H1 (cell line): Measurements from ENCODE around the gene AP1M1. TPM values are rescaled to one million over a fixed set of nuclear protein-coding genes. Genes with fewer than 3 reads are reported as not detected.

Experiments used
- CTCF ChIA-PET: fragments of 300-600 bp; sonication (Branson Sonifier 250); formaldehyde crosslinking; loops from one replicate; lab custom pipeline; 2021; ENCODE audit not compliant: partially characterized antibody; lab: Charles Lee
- POLR2A ChIA-PET: fragments of 300-600 bp; sonication (Branson Sonifier 250); formaldehyde crosslinking; loops from one replicate; lab custom pipeline; 2021; ENCODE audit warnings: inconsistent platforms; ENCODE audit not compliant: partially characterized antibody; lab: Charles Lee
- DNase-seq, 2 experiments: peaks; one replicate each; pipeline versions ENCODE4 v3.0.0 to v3.0.0-alpha.2; 2010 to 2022; ENCODE audit warnings: low spot score in 2 of 2, low read depth in 1 of 2, mixed read lengths in 1 of 2
- FAIRE-seq: peaks from 2 replicates; lab custom pipeline; 2011; peaks lifted over from hg19 to GRCh38; lab: Jason Lieb, UNC
- H2AFZ ChIP-seq: 2 replicates; pipeline ENCODE4 v1.8.1; 2012; ENCODE audit warnings: low read length, inconsistent platforms
- H2AK5ac ChIP-seq: 2 replicates; pipeline ENCODE4 v1.6.1; 2013; ENCODE audit warnings: low read depth, low read length
- H2BK120ac ChIP-seq: replicated peaks from 2 replicates; pipeline ENCODE3; 2013; ENCODE audit warnings: low read depth, low read length, inconsistent platforms
- H2BK12ac ChIP-seq: 2 replicates; pipeline ENCODE4 v1.6.1; 2013; ENCODE audit warnings: low read depth, low read length
- H2BK15ac ChIP-seq: 2 replicates; pipeline ENCODE4 v1.6.1; 2013; ENCODE audit warnings: low read length
- H2BK20ac ChIP-seq: 2 replicates; pipeline ENCODE4 v1.6.1; 2013; ENCODE audit warnings: low read length
- H2BK5ac ChIP-seq: 2 replicates; pipeline ENCODE4 v1.6.1; 2013; ENCODE audit warnings: low read depth, low read length
- H3K14ac ChIP-seq: 2 replicates; pipeline ENCODE4 v1.6.1; 2013; ENCODE audit warnings: inconsistent platforms; ENCODE audit not compliant: insufficient read length
- H3K18ac ChIP-seq: 2 replicates; pipeline ENCODE4 v1.6.1; 2013; ENCODE audit warnings: low read length; ENCODE audit errors: extremely low read depth
- H3K23ac ChIP-seq: 2 replicates; pipeline ENCODE4 v1.6.1; 2013; ENCODE audit warnings: inconsistent platforms; ENCODE audit not compliant: insufficient read length
- H3K23me2 ChIP-seq: 2 replicates; pipeline ENCODE4 v1.6.1; 2013; ENCODE audit warnings: low read depth, low read length
- H3K27ac ChIP-seq: 2 replicates; pipeline ENCODE4 v1.6.1; 2011; ENCODE audit warnings: low read depth, low read length, inconsistent platforms
- H3K27me3 ChIP-seq, 4 experiments: replicated peaks in 1 of 4; 1 replicate in 1 of 4; 2 replicates in 3 of 4; pipeline versions ENCODE4 v1.6.1 to v1.8.1; 2011 to 2013; ENCODE audit warnings: low read length in 3 of 4, mild to moderate bottlenecking in 3 of 4, inconsistent platforms in 2 of 4, mixed read lengths in 2 of 4, moderate library complexity in 1 of 4; ENCODE audit not compliant: control insufficient read depth in 3 of 4, insufficient read depth in 3 of 4; ENCODE audit errors: extremely low read depth in 1 of 4
- H3K36me3 ChIP-seq, 4 experiments: 2 replicates each; pipeline versions ENCODE4 v1.6.1 to v1.8.1; 2011 to 2013; ENCODE audit warnings: mild to moderate bottlenecking in 4 of 4, low read length in 3 of 4, moderate library complexity in 2 of 4, control low read depth in 1 of 4, inconsistent platforms in 1 of 4; ENCODE audit not compliant: insufficient read depth in 4 of 4, control insufficient read depth in 2 of 4
- H3K4ac ChIP-seq: replicated peaks from 2 replicates; pipeline ENCODE3; 2013; ENCODE audit warnings: low read length, low read depth, mixed read lengths, inconsistent platforms; ENCODE audit not compliant: insufficient read length
- H3K4me1 ChIP-seq, 4 experiments: replicated peaks in 1 of 4; 1 replicate in 1 of 4; 2 replicates in 3 of 4; pipeline versions ENCODE4 v1.6.1 to v1.8.1; 2011 to 2013; ENCODE audit warnings: low read length in 3 of 4, inconsistent platforms in 2 of 4, mixed read lengths in 1 of 4; ENCODE audit not compliant: insufficient read depth in 4 of 4, control insufficient read depth in 3 of 4
- H3K4me2 ChIP-seq, 2 experiments: 2 replicates each; pipeline versions ENCODE4 v1.6.1 to v1.8.1; 2011 to 2013; ENCODE audit warnings: low read depth in 2 of 2, low read length in 2 of 2, control low read depth in 1 of 2, inconsistent platforms in 1 of 2, mild to moderate bottlenecking in 1 of 2; ENCODE audit not compliant: insufficient read depth in 1 of 2
- H3K4me3 ChIP-seq, 4 experiments: fragments of 200-600, 300-600 bp in 1 of 4; sonication (generic), shearing (Covaris generic), sonication (Bioruptor Twin) in 1 of 4; 2 replicates each; pipeline versions ENCODE4 v1.5.1 to v1.8.1; 2011 to 2016; ENCODE audit warnings: low read length in 4 of 4, low read depth in 3 of 4, control low read depth in 2 of 4, inconsistent platforms in 2 of 4, mild to moderate bottlenecking in 2 of 4, mixed read lengths in 1 of 4, moderate library complexity in 1 of 4; ENCODE audit not compliant: insufficient read depth in 2 of 4; ENCODE audit errors: extremely low read depth in 1 of 4
- H3K56ac ChIP-seq: replicated peaks from 2 replicates; pipeline ENCODE3; 2013; ENCODE audit warnings: low read depth, mild to moderate bottlenecking, mixed read lengths, low read length, inconsistent platforms; ENCODE audit not compliant: insufficient read length
- H3K79me1 ChIP-seq: 2 replicates; pipeline ENCODE4 v1.6.1; 2013; ENCODE audit warnings: low read depth, low read length, control low read depth
- H3K79me2 ChIP-seq, 2 experiments: 2 replicates each; pipeline versions ENCODE4 v1.6.1 to v1.8.1; 2012 to 2013; ENCODE audit warnings: low read length in 2 of 2, mild to moderate bottlenecking in 2 of 2, inconsistent platforms in 1 of 2; ENCODE audit not compliant: insufficient read depth in 2 of 2, control insufficient read depth in 1 of 2
- H3K9ac ChIP-seq, 4 experiments: replicated peaks in 1 of 4; 1 replicate in 1 of 4; 2 replicates in 3 of 4; pipeline versions ENCODE4 v1.6.1 to v1.8.1; 2011 to 2013; ENCODE audit warnings: low read depth in 3 of 4, low read length in 3 of 4, control low read depth in 2 of 4, mild to moderate bottlenecking in 2 of 4, moderate library complexity in 2 of 4, inconsistent platforms in 1 of 4; ENCODE audit errors: extremely low read depth in 1 of 4
- H3K9me3 ChIP-seq, 2 experiments: 2 replicates each; pipeline versions ENCODE4 v1.6.1 to v1.8.1; 2012 to 2013; ENCODE audit warnings: mild to moderate bottlenecking in 2 of 2, moderate library complexity in 2 of 2, control low read depth in 1 of 2, inconsistent platforms in 1 of 2, low read depth in 1 of 2, low read length in 1 of 2, mixed read lengths in 1 of 2; ENCODE audit not compliant: insufficient read depth in 2 of 2
- H4K20me1 ChIP-seq, 2 experiments: replicated peaks in 1 of 2; 2 replicates each; pipeline versions ENCODE3 to v1.8.1; 2011 to 2013; ENCODE audit warnings: inconsistent platforms in 2 of 2, low read length in 2 of 2, mild to moderate bottlenecking in 1 of 2; ENCODE audit not compliant: insufficient read depth in 2 of 2, control insufficient read depth in 1 of 2
- H4K5ac ChIP-seq: 2 replicates; pipeline ENCODE4 v1.6.1; 2013; ENCODE audit warnings: low read length, low read depth, mixed read lengths, inconsistent platforms; ENCODE audit not compliant: insufficient read length
- H4K8ac ChIP-seq: 2 replicates; pipeline ENCODE4 v1.8.0; 2013; ENCODE audit warnings: mild to moderate bottlenecking, moderate library complexity, low read length, inconsistent platforms; ENCODE audit not compliant: insufficient read depth; ENCODE audit errors: extremely low read depth
- H4K91ac ChIP-seq: replicated peaks from 2 replicates; pipeline ENCODE3; 2013; ENCODE audit warnings: low read length, mixed read lengths, inconsistent platforms; ENCODE audit not compliant: insufficient read length
- KDM1A ChIP-seq: fragments of 200-600, 300-600 bp; sonication (generic); IDR thresholded peaks from 2 replicates; pipeline ENCODE4 v1.7.1; 2016; ENCODE audit warnings: mild to moderate bottlenecking, low read length, borderline replicate concordance
- RNF2 ChIP-seq: fragments of 200-900, 300-1000 bp; sonication (generic); IDR thresholded peaks from 2 replicates; pipeline ENCODE4 v1.7.1; 2016; ENCODE audit warnings: borderline replicate concordance, low read depth, mild to moderate bottlenecking, antibody characterized with exemption, low read length; ENCODE audit not compliant: poor library complexity, severe bottlenecking; ENCODE audit errors: missing control alignments
- TCF12 ChIP-seq: IDR thresholded peaks from 2 replicates; pipeline ENCODE4 v1.6.1; 2011; ENCODE audit warnings: low read depth, mild to moderate bottlenecking, low read length
- WGBS, 2 experiments: shearing (Covaris generic) in 1 of 2; methylation state at CpG; one replicate each; pipeline versions ENCODE4 v1.1.6 to v1.1.7; 2013 to 2015; ENCODE audit warnings: low lambda C conversion rate in 2 of 2, mixed read lengths in 2 of 2, inconsistent platforms in 1 of 2, low coverage in 1 of 2, missing lambda C conversion rate in 1 of 2; ENCODE audit not compliant: insufficient replicate concordance in 2 of 2, insufficient coverage in 1 of 2, insufficient read length in 1 of 2; ENCODE audit errors: extremely low coverage in 1 of 2, missing lambda C conversion rate in 1 of 2; 5-methylcytosine and 5-hydroxymethylcytosine counted together
- polyA plus RNA-seq, 7 experiments: library from polyadenylated mRNA; depleted of rRNA in 3 of 7; stranded (reverse) in 5 of 7; unstranded in 2 of 7; fragments of >200 nt in 5 of 7; fragments of 200-250 nt in 2 of 7; gene quantifications; 1 replicate in 5 of 7; 2 replicates in 1 of 7; 4 replicates in 1 of 7; pipeline versions ENCODE4 v1.2.1 to v1.2.3, GENCODE V29; 2011 to 2013; ENCODE audit warnings: missing spikeins in 2 of 7, mixed read lengths in 2 of 7
- total RNA-seq: library from RNA; stranded (reverse); fragmentation: NEBNext Ultra II Directional; extraction: Animal tissue kit (Norgen Biotek cat#: 25700); gene quantifications from 2 replicates; pipeline ENCODE4 v1.2.1, GENCODE V29; 2021
- TF ChIP-seq, protein P1 (sequence below): IDR thresholded peaks from 2 replicates; pipeline ENCODE4 v1.6.1; 2012; ENCODE audit warnings: low read length, inconsistent platforms
- TF ChIP-seq, protein P2 (sequence below), 3 experiments: IDR thresholded peaks; 1 replicate in 2 of 3; 2 replicates in 1 of 3; pipeline versions ENCODE4 v1.5.1 to v1.6.1; 2011; ENCODE audit warnings: low read length in 3 of 3, mild to moderate bottlenecking in 3 of 3, inconsistent platforms in 2 of 3, low read depth in 1 of 3, moderate library complexity in 1 of 3; ENCODE audit not compliant: insufficient read depth in 1 of 3; ENCODE audit errors: control extremely low read depth in 1 of 3

The AP1M1 gene
- total and polyA plus RNA-seq, 2 of the 8 experiments (the other 6 are each of a cell fraction or from before 2014, with no cell fraction given) = 30.9 to 37.5 TPM

- FAIRE-seq (no peak), DNase-seq (no peak)
- Histone ChIP-seq H3K4me1 (no peaks in the 10 kb centered on the region; a peak in 1 of 7 replicates), H4K5ac (no peak overlapping the region), H3K4ac (no peak overlapping the region), H3K23me2 (no peaks in the 10 kb centered on the region), H2AFZ (no peak overlapping the region), H2BK15ac (no peak overlapping the region), H2BK12ac (no peak overlapping the region), H2BK20ac (no peak overlapping the region), H3K79me2 (no peaks in the 10 kb centered on the region), H3K27ac (no peak overlapping the region), H3K14ac (no peak overlapping the region), H4K8ac (no peak overlapping the region), H3K79me1 (no peaks in the 10 kb centered on the region), H2BK120ac (no peak overlapping the region), H3K23ac (no peak overlapping the region), H3K56ac (no peak overlapping the region), H4K91ac (no peak overlapping the region), H3K9ac (no peak overlapping the region), H3K27me3 (no peaks in the 10 kb centered on the region), H3K9me3 (no peaks in the 10 kb centered on the region), H2BK5ac (no peak overlapping the region), H2AK5ac (no peak overlapping the region), H3K4me2 (no peak overlapping the region), H3K4me3 (no peak overlapping the region), H3K36me3 (no peaks in the 10 kb centered on the region), H3K18ac (no peak overlapping the region), H4K20me1 (peaks cover 0 to 3% of the 10 kb centered on the region in 2 experiments)
- WGBS, 2 experiments = 92% methylated on average over 3 of the region's 3 CpGs; no CpG with 5 or more reads in 1 of the 2 experiments
- TF ChIP-seq RNF2 (no peak), TCF12 (no peak), KDM1A (peak; percentile 66; the same call in 1 of the 2 replicates)
- TF ChIP-seq, protein P1, sequence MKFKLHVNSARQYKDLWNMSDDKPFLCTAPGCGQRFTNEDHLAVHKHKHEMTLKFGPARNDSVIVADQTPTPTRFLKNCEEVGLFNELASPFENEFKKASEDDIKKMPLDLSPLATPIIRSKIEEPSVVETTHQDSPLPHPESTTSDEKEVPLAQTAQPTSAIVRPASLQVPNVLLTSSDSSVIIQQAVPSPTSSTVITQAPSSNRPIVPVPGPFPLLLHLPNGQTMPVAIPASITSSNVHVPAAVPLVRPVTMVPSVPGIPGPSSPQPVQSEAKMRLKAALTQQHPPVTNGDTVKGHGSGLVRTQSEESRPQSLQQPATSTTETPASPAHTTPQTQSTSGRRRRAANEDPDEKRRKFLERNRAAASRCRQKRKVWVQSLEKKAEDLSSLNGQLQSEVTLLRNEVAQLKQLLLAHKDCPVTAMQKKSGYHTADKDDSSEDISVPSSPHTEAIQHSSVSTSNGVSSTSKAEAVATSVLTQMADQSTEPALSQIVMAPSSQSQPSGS = no peak
- TF ChIP-seq, protein P2, sequence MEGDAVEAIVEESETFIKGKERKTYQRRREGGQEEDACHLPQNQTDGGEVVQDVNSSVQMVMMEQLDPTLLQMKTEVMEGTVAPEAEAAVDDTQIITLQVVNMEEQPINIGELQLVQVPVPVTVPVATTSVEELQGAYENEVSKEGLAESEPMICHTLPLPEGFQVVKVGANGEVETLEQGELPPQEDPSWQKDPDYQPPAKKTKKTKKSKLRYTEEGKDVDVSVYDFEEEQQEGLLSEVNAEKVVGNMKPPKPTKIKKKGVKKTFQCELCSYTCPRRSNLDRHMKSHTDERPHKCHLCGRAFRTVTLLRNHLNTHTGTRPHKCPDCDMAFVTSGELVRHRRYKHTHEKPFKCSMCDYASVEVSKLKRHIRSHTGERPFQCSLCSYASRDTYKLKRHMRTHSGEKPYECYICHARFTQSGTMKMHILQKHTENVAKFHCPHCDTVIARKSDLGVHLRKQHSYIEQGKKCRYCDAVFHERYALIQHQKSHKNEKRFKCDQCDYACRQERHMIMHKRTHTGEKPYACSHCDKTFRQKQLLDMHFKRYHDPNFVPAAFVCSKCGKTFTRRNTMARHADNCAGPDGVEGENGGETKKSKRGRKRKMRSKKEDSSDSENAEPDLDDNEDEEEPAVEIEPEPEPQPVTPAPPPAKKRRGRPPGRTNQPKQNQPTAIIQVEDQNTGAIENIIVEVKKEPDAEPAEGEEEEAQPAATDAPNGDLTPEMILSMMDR (IDR thresholded peaks at IDR 0.05; ENCODE audit: control extremely low read depth in 1 of 3, insufficient read depth in 1 of 3, low read depth in 1 of 3, low read length in 3 of 3) = no peak
- ChIA-PET POLR2A (no interaction called here), CTCF (no interaction called here)
Measured at GRCh38 chr19:16265205-16265604, 67.5 kb downstream of the AP1M1 start.
